ENCODE data around the gene CPNE5. TPM values are rescaled to one million over a fixed set of nuclear protein-coding genes. Genes with fewer than 3 reads are reported as not detected.
A peak's percentile ranks its signal among the peaks of the same experiment; 100 is the strongest.

CPNE5 gene
- polyA plus RNA-seq, 1 donor (not counting 4 experiments of a cell fraction or from before 2014, with no cell fraction given), result 0.05 TPM

GRCh38 chr6:36851626-36852025, 12.4 kb upstream of the CPNE5 start:
- no peaks in the 10 kb centered on the region for H3K79me2 ChIP-seq (ENCODE audit: control insufficient read depth, insufficient read depth, low read length)
- H3K9me3 ChIP-seq (ENCODE audit: control insufficient read depth, low read depth, low read length), result no peaks in the 10 kb centered on the region
- no peaks in the 10 kb centered on the region for H3K9me1 ChIP-seq (ENCODE audit: control insufficient read depth, extremely low read depth, insufficient read depth, low read length)
- no peak overlapping the region for H3K9ac ChIP-seq (ENCODE audit: control insufficient read depth, extremely low read depth, insufficient read depth, low read length)
- TF ChIP-seq CTCF (optimal IDR thresholded peaks at IDR 0.05 in 1 of 3, IDR thresholded peaks at IDR 0.05 in 1 of 3, conservative IDR thresholded peaks at IDR 0.05 in 1 of 3; ENCODE audit: extremely low read depth in 1 of 3, insufficient read depth in 2 of 3, low read length in 3 of 3), result no peak
- TF ChIP-seq EZH2 (IDR thresholded peaks at IDR 0.05; ENCODE audit: low read length), result no peak
- DNase-seq (ENCODE audit: low read depth, low spot score) (no peak), FAIRE-seq (no peak)
- peaks cover 5 to 14% of the 10 kb centered on the region in 2 experiments for H3K36me3 ChIP-seq (ENCODE audit: control insufficient read depth in 2 of 2, extremely low read depth in 1 of 2, insufficient read depth in 2 of 2, low read length in 2 of 2)
- H3K27ac ChIP-seq (ENCODE audit: control insufficient read depth, insufficient read depth, low read length), result no peak overlapping the region
- no peak overlapping the region for H2AFZ ChIP-seq (ENCODE audit: control insufficient read depth, low read length)
- H3K4me1 ChIP-seq (ENCODE audit: control insufficient read depth, extremely low read depth, insufficient read depth, low read length), result peaks cover 27% of the 10 kb centered on the region
- H3K4me2 ChIP-seq (ENCODE audit: control insufficient read depth, extremely low read depth, insufficient read depth, low read depth, low read length), result no peak overlapping the region
- no peak overlapping the region for H3K4me3 ChIP-seq (ENCODE audit: control insufficient read depth in 2 of 3, extremely low read depth in 1 of 3, insufficient read depth in 2 of 3, low read depth in 1 of 3, low read length in 3 of 3)
- no peaks in the 10 kb centered on the region for H3K27me3 ChIP-seq (ENCODE audit: control insufficient read depth, extremely low read depth, insufficient read depth, low read length)
- H4K20me1 ChIP-seq (ENCODE audit: control insufficient read depth, extremely low read depth, insufficient read depth, low read length), result no peaks in the 10 kb centered on the region
- dilution Hi-C loops (cut with MboI; ENCODE audit: extremely low pct_ligation_motif_present, low sequenced_read_pairs), result no loop called here

GRCh38 chr6:36851149-36851614, 11.9 kb upstream of the CPNE5 start:
- dilution Hi-C loops (cut with MboI; ENCODE audit: extremely low pct_ligation_motif_present, low sequenced_read_pairs), result no loop called here
- TF ChIP-seq EZH2 (IDR thresholded peaks at IDR 0.05; ENCODE audit: low read length) (no peak), CTCF (optimal IDR thresholded peaks at IDR 0.05 in 1 of 3, IDR thresholded peaks at IDR 0.05 in 1 of 3, conservative IDR thresholded peaks at IDR 0.05 in 1 of 3; ENCODE audit: extremely low read depth in 1 of 3, insufficient read depth in 2 of 3, low read length in 3 of 3) (peak; percentile 52 to 82 (median 74))
- no peaks in the 10 kb centered on the region for H3K27me3 ChIP-seq (ENCODE audit: control insufficient read depth, extremely low read depth, insufficient read depth, low read length)
- DNase-seq (ENCODE audit: low read depth, low spot score) (peak; percentile 33), FAIRE-seq (peak; percentile 69)
- no peak overlapping the region for H2AFZ ChIP-seq (ENCODE audit: control insufficient read depth, low read length)
- H3K27ac ChIP-seq (ENCODE audit: control insufficient read depth, insufficient read depth, low read length), result no peak overlapping the region
- H3K4me2 ChIP-seq (ENCODE audit: control insufficient read depth, extremely low read depth, insufficient read depth, low read depth, low read length), result no peak overlapping the region
- no peak overlapping the region for H3K9ac ChIP-seq (ENCODE audit: control insufficient read depth, extremely low read depth, insufficient read depth, low read length)
- H3K79me2 ChIP-seq (ENCODE audit: control insufficient read depth, insufficient read depth, low read length), result no peaks in the 10 kb centered on the region
- H3K36me3 ChIP-seq (ENCODE audit: control insufficient read depth in 2 of 2, extremely low read depth in 1 of 2, insufficient read depth in 2 of 2, low read length in 2 of 2), result peaks cover 5 to 13% of the 10 kb centered on the region in 2 experiments
- H3K4me3 ChIP-seq (ENCODE audit: control insufficient read depth in 2 of 3, extremely low read depth in 1 of 3, insufficient read depth in 2 of 3, low read depth in 1 of 3, low read length in 3 of 3), result no peak overlapping the region
- H3K9me3 ChIP-seq (ENCODE audit: control insufficient read depth, low read depth, low read length), result no peaks in the 10 kb centered on the region
- H3K4me1 ChIP-seq (ENCODE audit: control insufficient read depth, extremely low read depth, insufficient read depth, low read length), result peaks cover 27% of the 10 kb centered on the region
- H4K20me1 ChIP-seq (ENCODE audit: control insufficient read depth, extremely low read depth, insufficient read depth, low read length), result no peaks in the 10 kb centered on the region
- H3K9me1 ChIP-seq (ENCODE audit: control insufficient read depth, extremely low read depth, insufficient read depth, low read length), result no peaks in the 10 kb centered on the region

All from keratinocyte (primary cell).